Measurements from ENCODE around the gene CDV3. TPM values are rescaled to one million over a fixed set of nuclear protein-coding genes. Genes with fewer than 3 reads are reported as not detected.

Gene CDV3
- total and polyA plus RNA-seq, 4 donors = 37.5 to 82.6 (median 53.1) TPM

DNA sequence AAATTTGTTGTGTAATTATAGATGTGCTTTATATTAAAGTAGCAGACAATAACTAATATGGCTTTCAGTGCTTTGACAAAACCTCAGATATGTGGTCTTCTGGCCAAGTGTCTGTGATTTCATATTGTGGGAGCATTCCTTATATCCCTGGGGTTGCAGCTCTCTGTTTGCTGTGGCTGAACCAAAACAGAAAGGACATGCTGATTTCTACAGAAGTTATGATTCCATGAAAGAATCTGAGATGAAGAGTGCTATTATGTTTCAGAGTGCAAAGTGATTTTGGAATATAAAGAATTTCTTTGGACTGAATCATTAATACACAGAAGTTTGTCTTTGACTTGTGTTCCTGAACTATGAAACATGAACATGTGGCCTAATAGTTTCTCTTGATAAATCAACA lies 36.5 kb downstream of the CDV3 start:
- Histone ChIP-seq H3K36me3 (ENCODE audit: control insufficient read depth in 4 of 4, insufficient read depth in 3 of 4, low read depth in 1 of 4, low read length in 3 of 4) (peaks cover 3 to 18% (median 11%) of the 10 kb centered on the region in 4 donors), H3K9me3 (ENCODE audit: control insufficient read depth in 4 of 4, low read length in 3 of 4) (no peaks in the 10 kb centered on the region), H3K4me3 (ENCODE audit: low read depth in 1 of 3, low read length in 3 of 3) (no peak overlapping the region), H3K9ac (ENCODE audit: low read depth in 1 of 2, low read length in 2 of 2) (no peak overlapping the region), H3K4me1 (ENCODE audit: control insufficient read depth in 4 of 4, insufficient read depth in 4 of 4, low read length in 3 of 4) (peaks cover 0 to 5% (median 0%) of the 10 kb centered on the region in 4 donors), H3K27ac (ENCODE audit: low read depth in 1 of 2, low read length in 2 of 2) (no peak overlapping the region), H3K27me3 (ENCODE audit: control insufficient read depth in 4 of 4, insufficient read depth in 4 of 4, low read length in 3 of 4) (no peaks in the 10 kb centered on the region)
- DNase-seq (ENCODE audit: low spot score) = no peak
- TF ChIP-seq HNF4A (conservative IDR thresholded peaks at IDR 0.05) (no peak), FOXA2 (IDR thresholded peaks at IDR 0.05) (no peak), TAF1 (conservative IDR thresholded peaks at IDR 0.05) (no peak), NR2F2 (IDR thresholded peaks at IDR 0.05) (no peak), YY1 (IDR thresholded peaks at IDR 0.05) (no peak)

DNA sequence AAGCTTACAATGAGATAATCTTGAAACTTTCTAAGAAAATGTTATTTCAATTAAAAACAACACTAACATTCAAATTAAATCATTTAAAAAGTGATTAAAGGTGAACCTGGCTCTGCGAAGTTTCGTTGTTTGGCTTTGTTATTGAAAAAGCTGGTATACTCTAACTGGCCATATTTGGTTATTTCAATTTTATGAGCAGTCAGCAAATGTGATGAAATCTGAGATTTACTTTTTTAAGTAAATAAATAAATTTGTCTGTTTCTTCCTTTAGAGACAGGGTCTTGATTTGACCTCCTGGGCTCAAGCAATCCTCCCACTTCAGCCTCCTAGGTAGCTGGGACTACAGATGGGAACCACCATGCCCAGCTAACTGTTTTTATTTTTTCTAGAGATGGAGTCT lies 38.0 kb downstream of the CDV3 start:
- DNase-seq (ENCODE audit: low spot score) = no peak
- Histone ChIP-seq H3K36me3 (ENCODE audit: control insufficient read depth in 4 of 4, insufficient read depth in 3 of 4, low read depth in 1 of 4, low read length in 3 of 4) (peaks cover 3 to 18% (median 14%) of the 10 kb centered on the region in 4 donors), H3K27ac (ENCODE audit: low read depth in 1 of 2, low read length in 2 of 2) (no peak overlapping the region), H3K4me3 (ENCODE audit: low read depth in 1 of 3, low read length in 3 of 3) (no peak overlapping the region), H3K9me3 (ENCODE audit: control insufficient read depth in 4 of 4, low read length in 3 of 4) (no peaks in the 10 kb centered on the region), H3K27me3 (ENCODE audit: control insufficient read depth in 4 of 4, insufficient read depth in 4 of 4, low read length in 3 of 4) (no peaks in the 10 kb centered on the region), H3K4me1 (ENCODE audit: control insufficient read depth in 4 of 4, insufficient read depth in 4 of 4, low read length in 3 of 4) (peaks cover 0 to under 1% (median 0%) of the 10 kb centered on the region in 4 donors), H3K9ac (ENCODE audit: low read depth in 1 of 2, low read length in 2 of 2) (no peak overlapping the region)
- WGBS = 95% methylated on average over 2 of the region's 2 CpGs
- TF ChIP-seq REST (IDR thresholded peaks at IDR 0.05) = no peak

GRCh38 chr3:133620066-133620784 lies 46.7 kb downstream of the CDV3 start:
- Histone ChIP-seq H3K9me3 (ENCODE audit: control insufficient read depth in 4 of 4, low read length in 3 of 4) (no peaks in the 10 kb centered on the region), H3K36me3 (ENCODE audit: control insufficient read depth in 4 of 4, insufficient read depth in 3 of 4, low read depth in 1 of 4, low read length in 3 of 4) (peaks cover 4 to 24% (median 19%) of the 10 kb centered on the region in 4 donors), H3K4me3 (ENCODE audit: low read depth in 1 of 3, low read length in 3 of 3) (no peak overlapping the region), H3K27ac (ENCODE audit: low read depth in 1 of 2, low read length in 2 of 2) (no peak overlapping the region), H3K9ac (ENCODE audit: low read depth in 1 of 2, low read length in 2 of 2) (no peak overlapping the region), H3K27me3 (ENCODE audit: control insufficient read depth in 4 of 4, insufficient read depth in 4 of 4, low read length in 3 of 4) (no peaks in the 10 kb centered on the region), H3K4me1 (ENCODE audit: control insufficient read depth in 4 of 4, insufficient read depth in 4 of 4, low read length in 3 of 4) (no peaks in the 10 kb centered on the region)
- no peak for DNase-seq (ENCODE audit: low spot score)
- 96% methylated on average over 13 of the region's 13 CpGs for WGBS
- TF ChIP-seq HNF4G (IDR thresholded peaks at IDR 0.05) (no peak), ZBTB33 (IDR thresholded peaks at IDR 0.05) (no peak), EGR1 (IDR thresholded peaks at IDR 0.05; ENCODE audit: low read depth in 2 of 2) (no peak), JUND (IDR thresholded peaks at IDR 0.05) (no peak), RXRA (IDR thresholded peaks at IDR 0.05) (no peak), ATF3 (IDR thresholded peaks at IDR 0.05) (no peak), FOXA2 (IDR thresholded peaks at IDR 0.05) (no peak), FOXA1 (IDR thresholded peaks at IDR 0.05) (no peak), REST (IDR thresholded peaks at IDR 0.05) (no peak), RAD21 (IDR thresholded peaks at IDR 0.05) (no peak), TAF1 (conservative IDR thresholded peaks at IDR 0.05) (no peak), CTCF (IDR thresholded peaks at IDR 0.05; ENCODE audit: low read depth, low read length, missing input control) (no peak), HNF4A (conservative IDR thresholded peaks at IDR 0.05) (no peak), NR2F2 (IDR thresholded peaks at IDR 0.05) (no peak), SP1 (IDR thresholded peaks at IDR 0.05) (no peak)

Data from liver (tissue), 9 donors.